GM12878 (cell line): ENCODE measurements around the gene ZXDC. TPM values are rescaled to one million over a fixed set of nuclear protein-coding genes. Genes with fewer than 3 reads are reported as not detected.

ENCODE experiments used
- ATAC-seq: fragments of 200-7000 bp; cut with Tn5 transposase; 3 replicates; pipeline ENCODE4 v1.9.1; 2020; ENCODE audit warnings: mild to moderate bottlenecking, moderate library complexity
- BruUV-seq: library from RNA; stranded (reverse); fragments of 400-500 nt; replicated peaks from 2 replicates; lab custom pipeline; 2021; lab: Mats Ljungman, UMichigan
- CTCF ChIA-PET: fragments of 300-600 bp; sonication (Branson Sonifier 250); formaldehyde crosslinking; extraction: SDS; loops from one replicate; lab custom pipeline; 2021; ENCODE audit warnings: inconsistent platforms; lab: Yijun Ruan, JAX
- POLR2A ChIA-PET: fragments of 350-600 bp; formaldehyde crosslinking; extraction: SDS; loops from one replicate; lab custom pipeline; 2021; ENCODE audit warnings: inconsistent platforms; lab: Charles Lee
- RAD21 ChIA-PET: fragments of 300-600 bp; sonication (Branson Sonifier 250); formaldehyde crosslinking; loops from one replicate; lab custom pipeline; 2023; ENCODE audit warnings: antibody characterized with exemption; ENCODE audit not compliant: unreplicated experiment; lab: Charles Lee
- SMC1A ChIA-PET: fragments of 300-600 bp; sonication (Branson Sonifier 250); formaldehyde crosslinking; loops from one replicate; lab custom pipeline; 2023; ENCODE audit not compliant: unreplicated experiment, uncharacterized antibody; lab: Charles Lee
- DNase-seq: peaks from one replicate; pipeline ENCODE4 v3.0.0-alpha.2; 2011; ENCODE audit warnings: low read depth, low spot score
- FAIRE-seq: peaks from 3 replicates; lab custom pipeline; 2011; peaks lifted over from hg19 to GRCh38; lab: Jason Lieb, UNC
- H2AFZ ChIP-seq: 2 replicates; pipeline ENCODE4 v1.6.0; 2011; ENCODE audit warnings: low read depth, low read length, control low read depth; ENCODE audit not compliant: control insufficient read depth
- H3K27ac ChIP-seq: 2 replicates; pipeline ENCODE4 v1.5.1; 2011; ENCODE audit warnings: control low read depth; ENCODE audit not compliant: control insufficient read depth, insufficient read depth
- H3K27me3 ChIP-seq, 2 experiments: replicated peaks in 1 of 2; 2 replicates each; pipeline versions ENCODE4 v1.6.0 to v1.6.1; 2011; ENCODE audit warnings: low read length in 1 of 2; ENCODE audit not compliant: control insufficient read depth in 2 of 2, insufficient read depth in 2 of 2
- H3K36me3 ChIP-seq, 2 experiments: 2 replicates each; pipeline ENCODE4 v1.5.1; 2011; ENCODE audit warnings: low read length in 1 of 2; ENCODE audit not compliant: control insufficient read depth in 2 of 2, insufficient read depth in 2 of 2
- H3K4me1 ChIP-seq: 2 replicates; pipeline ENCODE4 v1.6.1; 2011; ENCODE audit warnings: mild to moderate bottlenecking, low read length, moderate library complexity, mixed read lengths; ENCODE audit not compliant: control insufficient read depth, insufficient read depth
- H3K4me2 ChIP-seq: 2 replicates; pipeline ENCODE4 v1.6.0; 2011; ENCODE audit warnings: control low read depth; ENCODE audit not compliant: control insufficient read depth, insufficient read depth
- H3K4me3 ChIP-seq: fragments of 200-600 bp; sonication (generic); 2 replicates; pipeline ENCODE4 v1.5.1; 2016
- H3K79me2 ChIP-seq: 2 replicates; pipeline ENCODE4 v1.6.0; 2011; ENCODE audit warnings: low read length; ENCODE audit not compliant: control insufficient read depth, insufficient read depth
- H3K9ac ChIP-seq: 2 replicates; pipeline ENCODE4 v1.8.0; 2011; ENCODE audit warnings: low read length, control low read depth, mixed read lengths; ENCODE audit not compliant: control insufficient read depth, insufficient read depth
- H3K9me3 ChIP-seq: replicated peaks from 3 replicates; pipeline ENCODE4 v1.5.1; 2011; ENCODE audit warnings: mild to moderate bottlenecking, low read length; ENCODE audit not compliant: control insufficient read depth, insufficient read depth
- H4K20me1 ChIP-seq: 2 replicates; pipeline ENCODE4 v1.6.0; 2011; ENCODE audit not compliant: control insufficient read depth, insufficient read depth
- CHD4 ChIP-seq: fragments of 200-600 bp; sonication (generic); IDR thresholded peaks from 2 replicates; pipeline ENCODE4 v1.6.1; 2016; ENCODE audit warnings: mild to moderate bottlenecking
- EP300 ChIP-seq, 2 experiments: fragments of 150-350 bp in 1 of 2; IDR thresholded peaks; 2 replicates each; pipeline ENCODE4 v1.6.1; 2011 to 2012; ENCODE audit warnings: low read depth in 2 of 2, low read length in 2 of 2, borderline replicate concordance in 1 of 2, improper control_type of control experiment in 1 of 2, inconsistent platforms in 1 of 2; ENCODE audit not compliant: control insufficient read depth in 1 of 2
- HDAC6 ChIP-seq: fragments of 200-600 bp; sonication (generic); IDR thresholded peaks from one replicate; pipeline ENCODE4 v1.8.0; 2017; ENCODE audit warnings: antibody characterized with exemption; ENCODE audit not compliant: unreplicated experiment
- IKZF1 ChIP-seq: fragments of 450-650 bp; conservative IDR thresholded peaks from 2 replicates; pipeline ENCODE4 v1.6.1; 2017; ENCODE audit warnings: antibody characterized with exemption, mild to moderate bottlenecking
- IRF3 ChIP-seq: fragments of 450-650 bp; IDR thresholded peaks from 2 replicates; pipeline ENCODE4 v1.6.1; 2014; ENCODE audit warnings: mild to moderate bottlenecking
- MEF2B ChIP-seq: fragments of 450-650 bp; IDR thresholded peaks from 2 replicates; pipeline ENCODE4 v1.6.1; 2018; ENCODE audit warnings: mild to moderate bottlenecking, moderate library complexity; ENCODE audit not compliant: partially characterized antibody, poor library complexity, severe bottlenecking
- NR2C1 ChIP-seq: fragments of 450-650 bp; IDR thresholded peaks from 2 replicates; pipeline ENCODE4 v1.6.1; 2017; ENCODE audit warnings: antibody characterized with exemption, mild to moderate bottlenecking, moderate library complexity
- ZBTB11 ChIP-seq: fragments of 450-650 bp; formaldehyde crosslinking; IDR thresholded peaks from 2 replicates; pipeline ENCODE4 v1.5.0; 2022; ENCODE audit warnings: mild to moderate bottlenecking, missing genetic modification characterization
- WGBS: methylation state at CpG from one replicate; pipeline ENCODE4 v1.1.6; 2016; ENCODE audit warnings: low lambda C conversion rate; ENCODE audit not compliant: insufficient replicate concordance, insufficient coverage; ENCODE audit errors: missing lambda C conversion rate; 5-methylcytosine and 5-hydroxymethylcytosine counted together
- in situ Hi-C: fragments of 300-500 bp; cut with MboI; formaldehyde crosslinking; loops from 9 replicates; pipeline ENCODE4 v1.14.3; 2018; ENCODE audit warnings: mixed read lengths
- intact Hi-C: fragments of 100-400 bp; cut with micrococcal nuclease; formaldehyde crosslinking; loops from one replicate; pipeline ENCODE4 v1.14.2; 2022; ENCODE audit not compliant: unreplicated experiment
- polyA plus RNA-seq, 11 experiments: library from polyadenylated mRNA; depleted of rRNA in 4 of 11; unstranded in 6 of 11; stranded (reverse) in 5 of 11; fragments of >200 nt; fragmentation: Nextera tagmentation in 4 of 11; fragmentation: Illumina TruSeq in 1 of 11; extraction: Ambion mirVana in 4 of 11; extraction: Trizol in 1 of 11; gene quantifications; 1 replicate in 1 of 11; 2 replicates in 10 of 11; pipeline versions ENCODE4 v1.2.1 to v1.2.3, GENCODE V29; 2011 to 2016; ENCODE audit warnings: inconsistent platforms in 2 of 11, missing spikeins in 2 of 11, low read depth in 1 of 11
- total RNA-seq, 4 experiments: library from RNA; depleted of rRNA in 3 of 4; stranded (reverse); fragments of >200 nt in 3 of 4; fragmentation: Illumina TruSeq in 1 of 4; extraction: Trizol in 1 of 4; gene quantifications; 2 replicates each; pipeline versions ENCODE4 v1.2.1 to v1.2.3, GENCODE V29; 2013 to 2021
- TF ChIP-seq, protein P1 (sequence below): IDR thresholded peaks from 2 replicates; pipeline ENCODE4 v1.6.1; 2011; ENCODE audit warnings: borderline replicate concordance, low read depth, mild to moderate bottlenecking, moderate library complexity, low read length; ENCODE audit not compliant: insufficient read depth, poor library complexity, severe bottlenecking

Gene ZXDC
- total and polyA plus RNA-seq, 10 of the 15 experiments (the other 5 are each of a cell fraction or from before 2014, with no cell fraction given): 0.72 to 15.3 (median 8.5) TPM

DNA sequence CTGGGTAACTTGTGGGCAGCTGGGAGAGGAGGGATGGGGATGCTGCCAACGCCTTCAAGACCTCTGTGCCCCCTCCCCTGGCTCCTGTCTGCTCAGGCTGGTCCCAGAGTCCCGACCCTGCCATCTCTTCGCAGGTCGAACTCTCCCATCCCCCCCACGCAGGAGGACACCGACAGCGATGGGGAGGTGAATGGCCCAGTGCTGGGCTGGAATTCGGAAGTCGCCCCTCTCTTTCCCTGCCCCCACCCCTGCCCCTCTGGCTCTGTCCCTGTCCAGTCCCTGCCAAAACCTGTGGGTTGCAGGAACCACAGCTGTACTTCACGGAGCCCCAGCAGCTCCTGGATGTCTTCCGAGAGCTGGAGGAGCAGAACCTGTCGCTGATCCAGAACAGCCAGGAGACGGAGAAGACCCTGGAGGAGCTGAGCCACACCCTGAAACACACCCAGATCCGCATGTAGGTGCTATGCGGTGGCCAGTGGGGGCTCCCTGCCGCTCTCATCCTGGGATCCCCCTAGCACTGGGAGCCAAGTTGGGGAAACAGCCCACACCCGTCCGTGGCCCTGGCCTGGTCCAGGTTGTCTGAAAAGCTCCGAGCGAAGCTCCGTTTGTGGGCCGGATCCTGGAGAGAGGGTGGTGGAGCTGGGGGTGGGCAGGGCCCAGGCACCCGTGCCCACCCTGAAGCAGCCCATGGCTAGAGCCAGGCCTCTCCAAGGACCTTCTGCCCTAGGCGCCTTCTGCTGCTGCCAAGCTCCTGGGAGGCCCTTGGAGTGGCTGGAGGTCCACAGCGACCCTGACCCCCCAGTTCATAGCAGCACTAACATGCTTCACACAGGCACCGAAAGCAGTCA lies 52.3 kb downstream of the ZXDC start:
- TF ChIP-seq IKZF1: no peak
- TF ChIP-seq HDAC6: no peak
- no peak for TF ChIP-seq CHD4
- TF ChIP-seq, protein P1, sequence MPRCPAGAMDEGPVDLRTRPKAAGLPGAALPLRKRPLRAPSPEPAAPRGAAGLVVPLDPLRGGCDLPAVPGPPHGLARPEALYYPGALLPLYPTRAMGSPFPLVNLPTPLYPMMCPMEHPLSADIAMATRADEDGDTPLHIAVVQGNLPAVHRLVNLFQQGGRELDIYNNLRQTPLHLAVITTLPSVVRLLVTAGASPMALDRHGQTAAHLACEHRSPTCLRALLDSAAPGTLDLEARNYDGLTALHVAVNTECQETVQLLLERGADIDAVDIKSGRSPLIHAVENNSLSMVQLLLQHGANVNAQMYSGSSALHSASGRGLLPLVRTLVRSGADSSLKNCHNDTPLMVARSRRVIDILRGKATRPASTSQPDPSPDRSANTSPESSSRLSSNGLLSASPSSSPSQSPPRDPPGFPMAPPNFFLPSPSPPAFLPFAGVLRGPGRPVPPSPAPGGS: no peak
- no peak for TF ChIP-seq IRF3
- TF ChIP-seq MEF2B: no peak
- no peak for TF ChIP-seq EP300 (IDR thresholded peaks at IDR 0.05; ENCODE audit: borderline replicate concordance in 1 of 2, control insufficient read depth in 1 of 2, low read depth in 2 of 2, low read length in 2 of 2)
- no peak for TF ChIP-seq NR2C1
- TF ChIP-seq ZBTB11 (CRISPR knock-in tag): no peak
- 56% methylated on average over 18 of the region's 26 CpGs for whole genome bisulfite sequencing
- Histone ChIP-seq H2AFZ (no peak overlapping the region), H3K4me3 (no peak overlapping the region), H3K9me3 (peaks cover 3% of the 10 kb centered on the region; the same call in 2 of the 3 replicates), H3K9ac (no peak overlapping the region), H3K36me3 (no peaks in the 10 kb centered on the region), H3K27ac (no peak overlapping the region), H3K4me2 (no peak overlapping the region), H3K27me3 (no peaks in the 10 kb centered on the region), H3K79me2 (no peaks in the 10 kb centered on the region), H3K4me1 (no peaks in the 10 kb centered on the region), H4K20me1 (no peaks in the 10 kb centered on the region)
- CTCF ChIA-PET: no interaction called here
- RAD21 ChIA-PET: no interaction called here
- intact Hi-C loops (no loop called here), in situ Hi-C loops (no loop called here)
- FAIRE-seq (no peak), DNase-seq (no peak), ATAC-seq (no peak)
- BruUV-seq: no TSS peak
- SMC1A ChIA-PET: no interaction called here
- POLR2A ChIA-PET: no interaction called here
